Neural crest cell (in vitro differentiated cells): ENCODE measurements around the gene ABI2. TPM values are rescaled to one million over a fixed set of nuclear protein-coding genes. Genes with fewer than 3 reads are reported as not detected.
"Not testable (repeated sequence)": the region's sequence is repeated elsewhere in the genome, so short reads cannot be mapped to it uniquely, and the experiment has no call there.

Source experiments
- DNase-seq: peaks from one replicate; pipeline ENCODE4 v3.0.0; 2021; ENCODE audit warnings: low read depth, mixed read lengths, low spot score
- H3K27ac Mint-ChIP-seq: one replicate; pipeline ENCODE4 v1.8.0; 2021; ENCODE audit warnings: mild to moderate bottlenecking, mixed read lengths; ENCODE audit not compliant: unreplicated experiment
- H3K27me3 Mint-ChIP-seq: 2 replicates; pipeline ENCODE4 v1.8.0; 2021; ENCODE audit warnings: low read depth, mild to moderate bottlenecking, mixed read lengths
- H3K36me3 Mint-ChIP-seq: 2 replicates; pipeline ENCODE4 v1.8.0; 2021; ENCODE audit warnings: low read depth, mild to moderate bottlenecking, mixed read lengths
- H3K4me1 Mint-ChIP-seq: 2 replicates; pipeline ENCODE4 v1.8.0; 2021; ENCODE audit warnings: mixed read lengths
- H3K4me3 Mint-ChIP-seq: one replicate; pipeline ENCODE4 v1.8.0; 2021; ENCODE audit warnings: mild to moderate bottlenecking, mixed read lengths
- H3K9me3 Mint-ChIP-seq: 2 replicates; pipeline ENCODE4 v1.8.0; 2021; ENCODE audit warnings: mixed read lengths
- total RNA-seq: library from RNA; stranded (reverse); gene quantifications from 2 replicates; pipeline ENCODE4 v1.2.1, GENCODE V29; 2021
- TF ChIP-seq, protein P1 (sequence below): fragments of 200-600 bp; sonication (generic); conservative IDR thresholded peaks from 2 replicates; pipeline ENCODE4 v1.5.0; 2021; ENCODE audit warnings: antibody characterized with exemption, mild to moderate bottlenecking

ABI2 gene
- total RNA-seq, 1 donor from 2014 or later, result 147 TPM

DNA sequence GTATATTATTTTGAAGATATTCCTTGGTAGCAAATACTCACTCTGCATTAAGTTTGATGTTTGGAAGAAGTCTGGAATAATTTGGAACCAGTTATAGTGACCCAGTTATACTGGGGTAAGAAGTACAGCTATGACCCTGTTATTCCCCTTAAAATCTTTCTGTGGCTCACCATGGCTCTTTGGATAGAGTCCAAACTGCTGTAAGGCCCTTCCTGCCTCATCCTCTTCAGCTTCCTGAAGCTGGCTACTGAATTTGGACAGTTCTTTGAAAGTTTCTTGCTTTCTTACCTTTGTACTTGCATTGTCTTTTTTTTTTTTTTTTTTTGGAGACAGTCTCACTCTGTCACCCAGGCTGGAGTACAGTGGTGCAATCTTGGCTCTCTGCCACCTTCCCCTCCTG is 85.6 kb downstream of the ABI2 start:
- Mint-ChIP-seq H3K9me3 (no peaks in the 10 kb centered on the region), H3K36me3 (peaks cover 36% of the 10 kb centered on the region), H3K27ac (no peak overlapping the region), H3K4me1 (no peaks in the 10 kb centered on the region), H3K27me3 (no peaks in the 10 kb centered on the region), H3K4me3 (no peak overlapping the region)
- TF ChIP-seq, protein P1, sequence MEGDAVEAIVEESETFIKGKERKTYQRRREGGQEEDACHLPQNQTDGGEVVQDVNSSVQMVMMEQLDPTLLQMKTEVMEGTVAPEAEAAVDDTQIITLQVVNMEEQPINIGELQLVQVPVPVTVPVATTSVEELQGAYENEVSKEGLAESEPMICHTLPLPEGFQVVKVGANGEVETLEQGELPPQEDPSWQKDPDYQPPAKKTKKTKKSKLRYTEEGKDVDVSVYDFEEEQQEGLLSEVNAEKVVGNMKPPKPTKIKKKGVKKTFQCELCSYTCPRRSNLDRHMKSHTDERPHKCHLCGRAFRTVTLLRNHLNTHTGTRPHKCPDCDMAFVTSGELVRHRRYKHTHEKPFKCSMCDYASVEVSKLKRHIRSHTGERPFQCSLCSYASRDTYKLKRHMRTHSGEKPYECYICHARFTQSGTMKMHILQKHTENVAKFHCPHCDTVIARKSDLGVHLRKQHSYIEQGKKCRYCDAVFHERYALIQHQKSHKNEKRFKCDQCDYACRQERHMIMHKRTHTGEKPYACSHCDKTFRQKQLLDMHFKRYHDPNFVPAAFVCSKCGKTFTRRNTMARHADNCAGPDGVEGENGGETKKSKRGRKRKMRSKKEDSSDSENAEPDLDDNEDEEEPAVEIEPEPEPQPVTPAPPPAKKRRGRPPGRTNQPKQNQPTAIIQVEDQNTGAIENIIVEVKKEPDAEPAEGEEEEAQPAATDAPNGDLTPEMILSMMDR, result no peak
- DNase-seq, result no peak

GRCh38 chr2:203418271-203418670 is 90.1 kb downstream of the ABI2 start:
- Mint-ChIP-seq H3K27ac (no peak overlapping the region), H3K36me3 (peaks cover 43% of the 10 kb centered on the region), H3K4me3 (no peak overlapping the region), H3K27me3 (no peaks in the 10 kb centered on the region), H3K9me3 (no peaks in the 10 kb centered on the region), H3K4me1 (no peaks in the 10 kb centered on the region)
- DNase-seq, result no peak
- TF ChIP-seq, protein P1, result no peak

DNA sequence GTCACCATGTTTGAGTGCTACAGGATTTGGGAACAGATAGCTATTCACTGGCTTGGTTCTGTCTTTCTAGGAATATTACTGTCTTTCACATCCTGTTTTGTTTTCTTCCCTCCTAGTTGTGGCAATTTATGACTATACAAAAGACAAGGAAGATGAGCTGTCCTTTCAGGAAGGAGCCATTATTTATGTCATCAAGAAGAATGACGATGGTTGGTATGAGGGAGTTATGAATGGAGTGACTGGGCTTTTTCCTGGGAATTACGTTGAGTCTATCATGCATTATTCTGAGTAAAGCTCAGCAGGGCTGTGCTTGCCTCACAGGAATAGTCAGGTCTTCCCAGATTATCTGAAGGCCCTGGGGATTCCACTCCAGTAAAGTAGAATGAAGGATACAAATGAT is 98.9 kb downstream of the ABI2 start:
- no peak for DNase-seq
- Mint-ChIP-seq H3K36me3 (peaks cover 19% of the 10 kb centered on the region), H3K27me3 (no peaks in the 10 kb centered on the region), H3K27ac (no peak overlapping the region), H3K4me1 (peaks cover 4% of the 10 kb centered on the region), H3K9me3 (no peaks in the 10 kb centered on the region), H3K4me3 (no peak overlapping the region)
- TF ChIP-seq, protein P1, result no peak

GRCh38 chr2:203429643-203430042 is 101.4 kb downstream of the ABI2 start:
- not testable (repeated sequence) for H3K4me3 Mint-ChIP-seq, H3K27me3 Mint-ChIP-seq, H3K27ac Mint-ChIP-seq, H3K4me1 Mint-ChIP-seq, H3K9me3 Mint-ChIP-seq, DNase-seq
- peaks cover 19% of the 10 kb centered on the region for H3K36me3 Mint-ChIP-seq

GRCh38 chr2:203431391-203432185 is 103.4 kb downstream of the ABI2 start:
- H3K27ac Mint-ChIP-seq, result no peak overlapping the region
- no peaks in the 10 kb centered on the region for H3K27me3 Mint-ChIP-seq
- no peak for DNase-seq
- TF ChIP-seq, protein P1, result no peak
- H3K4me3 Mint-ChIP-seq, result no peak overlapping the region
- peaks cover 13% of the 10 kb centered on the region for H3K36me3 Mint-ChIP-seq
- peaks cover 4% of the 10 kb centered on the region for H3K4me1 Mint-ChIP-seq
- no peaks in the 10 kb centered on the region for H3K9me3 Mint-ChIP-seq

DNA sequence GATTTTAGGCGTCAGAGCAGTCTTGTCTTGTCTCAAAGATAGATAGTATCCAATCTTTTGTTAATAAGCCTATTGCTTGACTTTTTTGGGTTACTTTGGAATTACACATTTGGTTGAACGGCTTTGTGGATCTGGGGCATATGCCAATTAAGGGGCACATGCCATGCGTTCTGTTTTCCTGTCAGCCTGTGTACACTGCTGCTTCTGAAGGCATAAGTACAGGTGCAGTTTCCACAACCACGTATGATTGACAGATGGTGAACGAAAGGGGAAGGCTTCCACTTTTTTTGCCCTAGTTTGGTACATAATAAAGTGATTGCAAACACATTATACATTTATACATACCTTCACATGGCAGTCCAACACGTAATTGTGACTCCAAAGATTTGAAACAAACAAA is 104.6 kb downstream of the ABI2 start:
- Mint-ChIP-seq H3K4me1 (no peaks in the 10 kb centered on the region), H3K27ac (no peak overlapping the region), H3K4me3 (no peak overlapping the region), H3K27me3 (no peaks in the 10 kb centered on the region), H3K9me3 (no peaks in the 10 kb centered on the region), H3K36me3 (peaks cover 7% of the 10 kb centered on the region)
- TF ChIP-seq, protein P1, result no peak
- no peak for DNase-seq
